H1 (cell line): ENCODE data around the gene IFT43. TPM values are rescaled to one million over a fixed set of nuclear protein-coding genes. Genes with fewer than 3 reads are reported as not detected.

Experiments
- CTCF ChIA-PET: fragments of 300-600 bp; sonication (Branson Sonifier 250); formaldehyde crosslinking; loops from one replicate; lab custom pipeline; 2021; ENCODE audit not compliant: partially characterized antibody; lab: Charles Lee
- POLR2A ChIA-PET: fragments of 300-600 bp; sonication (Branson Sonifier 250); formaldehyde crosslinking; loops from one replicate; lab custom pipeline; 2021; ENCODE audit warnings: inconsistent platforms; ENCODE audit not compliant: partially characterized antibody; lab: Charles Lee
- DNase-seq, 2 experiments: peaks; one replicate each; pipeline versions ENCODE4 v3.0.0 to v3.0.0-alpha.2; 2010 to 2022; ENCODE audit warnings: low spot score in 2 of 2, low read depth in 1 of 2, mixed read lengths in 1 of 2
- FAIRE-seq: peaks from 2 replicates; lab custom pipeline; 2011; peaks lifted over from hg19 to GRCh38; lab: Jason Lieb, UNC
- H2AFZ ChIP-seq: 2 replicates; pipeline ENCODE4 v1.8.1; 2012; ENCODE audit warnings: low read length, inconsistent platforms
- H2AK5ac ChIP-seq: 2 replicates; pipeline ENCODE4 v1.6.1; 2013; ENCODE audit warnings: low read depth, low read length
- H2BK120ac ChIP-seq: replicated peaks from 2 replicates; pipeline ENCODE3; 2013; ENCODE audit warnings: low read depth, low read length, inconsistent platforms
- H2BK12ac ChIP-seq: 2 replicates; pipeline ENCODE4 v1.6.1; 2013; ENCODE audit warnings: low read depth, low read length
- H2BK15ac ChIP-seq: 2 replicates; pipeline ENCODE4 v1.6.1; 2013; ENCODE audit warnings: low read length
- H2BK20ac ChIP-seq: 2 replicates; pipeline ENCODE4 v1.6.1; 2013; ENCODE audit warnings: low read length
- H2BK5ac ChIP-seq: 2 replicates; pipeline ENCODE4 v1.6.1; 2013; ENCODE audit warnings: low read depth, low read length
- H3K14ac ChIP-seq: 2 replicates; pipeline ENCODE4 v1.6.1; 2013; ENCODE audit warnings: inconsistent platforms; ENCODE audit not compliant: insufficient read length
- H3K18ac ChIP-seq: 2 replicates; pipeline ENCODE4 v1.6.1; 2013; ENCODE audit warnings: low read length; ENCODE audit errors: extremely low read depth
- H3K23ac ChIP-seq: 2 replicates; pipeline ENCODE4 v1.6.1; 2013; ENCODE audit warnings: inconsistent platforms; ENCODE audit not compliant: insufficient read length
- H3K23me2 ChIP-seq: 2 replicates; pipeline ENCODE4 v1.6.1; 2013; ENCODE audit warnings: low read depth, low read length
- H3K27ac ChIP-seq: 2 replicates; pipeline ENCODE4 v1.6.1; 2011; ENCODE audit warnings: low read depth, low read length, inconsistent platforms
- H3K27me3 ChIP-seq, 4 experiments: replicated peaks in 1 of 4; 1 replicate in 1 of 4; 2 replicates in 3 of 4; pipeline versions ENCODE4 v1.6.1 to v1.8.1; 2011 to 2013; ENCODE audit warnings: low read length in 3 of 4, mild to moderate bottlenecking in 3 of 4, inconsistent platforms in 2 of 4, mixed read lengths in 2 of 4, moderate library complexity in 1 of 4; ENCODE audit not compliant: control insufficient read depth in 3 of 4, insufficient read depth in 3 of 4; ENCODE audit errors: extremely low read depth in 1 of 4
- H3K36me3 ChIP-seq, 4 experiments: 2 replicates each; pipeline versions ENCODE4 v1.6.1 to v1.8.1; 2011 to 2013; ENCODE audit warnings: mild to moderate bottlenecking in 4 of 4, low read length in 3 of 4, moderate library complexity in 2 of 4, control low read depth in 1 of 4, inconsistent platforms in 1 of 4; ENCODE audit not compliant: insufficient read depth in 4 of 4, control insufficient read depth in 2 of 4
- H3K4ac ChIP-seq: replicated peaks from 2 replicates; pipeline ENCODE3; 2013; ENCODE audit warnings: low read length, low read depth, mixed read lengths, inconsistent platforms; ENCODE audit not compliant: insufficient read length
- H3K4me1 ChIP-seq, 4 experiments: replicated peaks in 1 of 4; 1 replicate in 1 of 4; 2 replicates in 3 of 4; pipeline versions ENCODE4 v1.6.1 to v1.8.1; 2011 to 2013; ENCODE audit warnings: low read length in 3 of 4, inconsistent platforms in 2 of 4, mixed read lengths in 1 of 4; ENCODE audit not compliant: insufficient read depth in 4 of 4, control insufficient read depth in 3 of 4
- H3K4me2 ChIP-seq, 2 experiments: 2 replicates each; pipeline versions ENCODE4 v1.6.1 to v1.8.1; 2011 to 2013; ENCODE audit warnings: low read depth in 2 of 2, low read length in 2 of 2, control low read depth in 1 of 2, inconsistent platforms in 1 of 2, mild to moderate bottlenecking in 1 of 2; ENCODE audit not compliant: insufficient read depth in 1 of 2
- H3K4me3 ChIP-seq, 4 experiments: fragments of 200-600, 300-600 bp in 1 of 4; sonication (generic), shearing (Covaris generic), sonication (Bioruptor Twin) in 1 of 4; 2 replicates each; pipeline versions ENCODE4 v1.5.1 to v1.8.1; 2011 to 2016; ENCODE audit warnings: low read length in 4 of 4, low read depth in 3 of 4, control low read depth in 2 of 4, inconsistent platforms in 2 of 4, mild to moderate bottlenecking in 2 of 4, mixed read lengths in 1 of 4, moderate library complexity in 1 of 4; ENCODE audit not compliant: insufficient read depth in 2 of 4; ENCODE audit errors: extremely low read depth in 1 of 4
- H3K56ac ChIP-seq: replicated peaks from 2 replicates; pipeline ENCODE3; 2013; ENCODE audit warnings: low read depth, mild to moderate bottlenecking, mixed read lengths, low read length, inconsistent platforms; ENCODE audit not compliant: insufficient read length
- H3K79me1 ChIP-seq: 2 replicates; pipeline ENCODE4 v1.6.1; 2013; ENCODE audit warnings: low read depth, low read length, control low read depth
- H3K79me2 ChIP-seq, 2 experiments: 2 replicates each; pipeline versions ENCODE4 v1.6.1 to v1.8.1; 2012 to 2013; ENCODE audit warnings: low read length in 2 of 2, mild to moderate bottlenecking in 2 of 2, inconsistent platforms in 1 of 2; ENCODE audit not compliant: insufficient read depth in 2 of 2, control insufficient read depth in 1 of 2
- H3K9ac ChIP-seq, 4 experiments: replicated peaks in 1 of 4; 1 replicate in 1 of 4; 2 replicates in 3 of 4; pipeline versions ENCODE4 v1.6.1 to v1.8.1; 2011 to 2013; ENCODE audit warnings: low read depth in 3 of 4, low read length in 3 of 4, control low read depth in 2 of 4, mild to moderate bottlenecking in 2 of 4, moderate library complexity in 2 of 4, inconsistent platforms in 1 of 4; ENCODE audit errors: extremely low read depth in 1 of 4
- H3K9me3 ChIP-seq, 2 experiments: 2 replicates each; pipeline versions ENCODE4 v1.6.1 to v1.8.1; 2012 to 2013; ENCODE audit warnings: mild to moderate bottlenecking in 2 of 2, moderate library complexity in 2 of 2, control low read depth in 1 of 2, inconsistent platforms in 1 of 2, low read depth in 1 of 2, low read length in 1 of 2, mixed read lengths in 1 of 2; ENCODE audit not compliant: insufficient read depth in 2 of 2
- H4K20me1 ChIP-seq, 2 experiments: replicated peaks in 1 of 2; 2 replicates each; pipeline versions ENCODE3 to v1.8.1; 2011 to 2013; ENCODE audit warnings: inconsistent platforms in 2 of 2, low read length in 2 of 2, mild to moderate bottlenecking in 1 of 2; ENCODE audit not compliant: insufficient read depth in 2 of 2, control insufficient read depth in 1 of 2
- H4K5ac ChIP-seq: 2 replicates; pipeline ENCODE4 v1.6.1; 2013; ENCODE audit warnings: low read length, low read depth, mixed read lengths, inconsistent platforms; ENCODE audit not compliant: insufficient read length
- H4K8ac ChIP-seq: 2 replicates; pipeline ENCODE4 v1.8.0; 2013; ENCODE audit warnings: mild to moderate bottlenecking, moderate library complexity, low read length, inconsistent platforms; ENCODE audit not compliant: insufficient read depth; ENCODE audit errors: extremely low read depth
- H4K91ac ChIP-seq: replicated peaks from 2 replicates; pipeline ENCODE3; 2013; ENCODE audit warnings: low read length, mixed read lengths, inconsistent platforms; ENCODE audit not compliant: insufficient read length
- ASH2L ChIP-seq: fragments of 200-600, 300-600 bp; sonication (generic); IDR thresholded peaks from one replicate; pipeline ENCODE4 v1.7.1; 2017; ENCODE audit warnings: low read length
- BACH1 ChIP-seq: IDR thresholded peaks from 2 replicates; pipeline ENCODE4 v1.6.1; 2012; ENCODE audit warnings: low read length, improper control_type of control experiment
- CBX5 ChIP-seq: fragments of 300-800, 300-1000 bp; sonication (generic); IDR thresholded peaks from 2 replicates; pipeline ENCODE4 v1.7.1; 2016; ENCODE audit warnings: antibody characterized with exemption, low read length, low read depth
- CBX8 ChIP-seq: fragments of 300-800, 300-1000 bp; sonication (generic); IDR thresholded peaks from 2 replicates; pipeline ENCODE4 v1.7.1; 2016; ENCODE audit warnings: low read depth, low read length, borderline replicate concordance
- CEBPB ChIP-seq: IDR thresholded peaks from 2 replicates; pipeline ENCODE4 v1.6.1; 2012; ENCODE audit warnings: low read depth, low read length
- EGR1 ChIP-seq: IDR thresholded peaks from 2 replicates; pipeline ENCODE4 v1.6.1; 2011; ENCODE audit warnings: low read depth, low read length, borderline replicate concordance
- EP300 ChIP-seq, 2 experiments: IDR thresholded peaks; 1 replicate in 1 of 2; 2 replicates in 1 of 2; pipeline ENCODE4 v1.6.1; 2011 to 2012; ENCODE audit warnings: low read depth in 2 of 2, low read length in 2 of 2, mild to moderate bottlenecking in 2 of 2, borderline replicate concordance in 1 of 2, inconsistent platforms in 1 of 2, moderate library complexity in 1 of 2
- GABPA ChIP-seq: IDR thresholded peaks from 2 replicates; pipeline ENCODE4 v1.6.1; 2011; ENCODE audit warnings: mild to moderate bottlenecking, low read length, moderate library complexity, borderline replicate concordance; ENCODE audit not compliant: insufficient read depth
- KDM1A ChIP-seq: fragments of 200-600, 300-600 bp; sonication (generic); IDR thresholded peaks from 2 replicates; pipeline ENCODE4 v1.7.1; 2016; ENCODE audit warnings: mild to moderate bottlenecking, low read length, borderline replicate concordance
- NANOG ChIP-seq: IDR thresholded peaks from 2 replicates; pipeline ENCODE4 v1.6.1; 2011; ENCODE audit warnings: low read length, low read depth, mild to moderate bottlenecking, inconsistent platforms; ENCODE audit not compliant: insufficient read depth, poor library complexity, severe bottlenecking
- POU5F1 ChIP-seq: IDR thresholded peaks from 2 replicates; pipeline ENCODE4 v1.6.1; 2011; ENCODE audit warnings: low read depth, mild to moderate bottlenecking, low read length, moderate library complexity
- SAP30 ChIP-seq: fragments of 300-600 bp; sonication (generic); IDR thresholded peaks from 2 replicates; pipeline ENCODE4 v1.7.1; 2012; ENCODE audit warnings: low read length, moderate library complexity, mild to moderate bottlenecking, inconsistent platforms; ENCODE audit not compliant: insufficient read depth, insufficient replicate concordance
- SP2 ChIP-seq: IDR thresholded peaks from 2 replicates; pipeline ENCODE4 v1.6.1; 2012; ENCODE audit warnings: mild to moderate bottlenecking, low read length, inconsistent platforms
- YY1 ChIP-seq: IDR thresholded peaks from 2 replicates; pipeline ENCODE4 v1.6.1; 2011; ENCODE audit warnings: low read depth, mild to moderate bottlenecking, low read length
- WGBS, 2 experiments: shearing (Covaris generic) in 1 of 2; methylation state at CpG; one replicate each; pipeline versions ENCODE4 v1.1.6 to v1.1.7; 2013 to 2015; ENCODE audit warnings: low lambda C conversion rate in 2 of 2, mixed read lengths in 2 of 2, inconsistent platforms in 1 of 2, low coverage in 1 of 2, missing lambda C conversion rate in 1 of 2; ENCODE audit not compliant: insufficient replicate concordance in 2 of 2, insufficient coverage in 1 of 2, insufficient read length in 1 of 2; ENCODE audit errors: extremely low coverage in 1 of 2, missing lambda C conversion rate in 1 of 2; 5-methylcytosine and 5-hydroxymethylcytosine counted together
- polyA plus RNA-seq, 7 experiments: library from polyadenylated mRNA; depleted of rRNA in 3 of 7; stranded (reverse) in 5 of 7; unstranded in 2 of 7; fragments of >200 nt in 5 of 7; fragments of 200-250 nt in 2 of 7; gene quantifications; 1 replicate in 5 of 7; 2 replicates in 1 of 7; 4 replicates in 1 of 7; pipeline versions ENCODE4 v1.2.1 to v1.2.3, GENCODE V29; 2011 to 2013; ENCODE audit warnings: missing spikeins in 2 of 7, mixed read lengths in 2 of 7
- total RNA-seq: library from RNA; stranded (reverse); fragmentation: NEBNext Ultra II Directional; extraction: Animal tissue kit (Norgen Biotek cat#: 25700); gene quantifications from 2 replicates; pipeline ENCODE4 v1.2.1, GENCODE V29; 2021

IFT43 gene
- total and polyA plus RNA-seq, 2 of the 8 experiments (the other 6 are each of a cell fraction or from before 2014, with no cell fraction given): 17.0 to 20.8 TPM

DNA sequence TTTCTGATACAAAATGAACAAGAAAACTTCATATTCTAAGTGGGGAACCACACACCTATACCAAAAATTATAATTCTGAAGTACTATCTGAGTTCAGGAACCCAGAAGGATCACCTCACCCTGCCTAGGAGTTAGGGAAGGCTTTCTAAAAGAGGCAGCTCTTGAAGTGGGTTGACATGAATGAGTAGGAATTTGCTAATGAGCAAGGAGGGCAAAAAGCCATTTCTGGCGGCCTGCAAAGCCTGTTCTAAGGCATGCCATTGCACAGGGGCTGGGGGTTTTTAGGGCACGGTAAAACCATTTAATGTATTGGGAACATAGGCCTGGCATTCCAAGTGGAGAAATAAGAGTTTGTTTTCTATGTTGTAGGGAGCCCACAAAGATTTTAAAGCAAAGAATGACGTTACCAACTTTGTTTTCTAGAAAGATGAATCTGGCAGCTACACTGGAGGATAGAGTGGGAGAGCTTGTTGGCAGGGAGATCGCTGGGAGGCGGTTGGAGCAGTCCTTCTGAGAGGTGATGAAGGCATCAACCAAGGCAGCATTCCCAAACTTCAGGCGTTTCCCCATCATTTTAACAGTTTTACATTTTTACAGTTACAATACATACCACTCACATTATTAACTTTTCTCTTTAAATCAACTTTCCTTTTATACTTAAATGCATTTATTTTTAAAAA lies 14.1 kb downstream of the IFT43 start:
- H3K27me3 ChIP-seq: no peaks in the 10 kb centered on the region
- no peak overlapping the region for H2BK15ac ChIP-seq
- DNase-seq (no peak), FAIRE-seq (no peak)
- H4K91ac ChIP-seq: no peak overlapping the region
- H4K5ac ChIP-seq: no peak overlapping the region
- no peak overlapping the region for H3K9ac ChIP-seq
- no peaks in the 10 kb centered on the region for H3K9me3 ChIP-seq
- no peak overlapping the region for H2BK20ac ChIP-seq
- H2AK5ac ChIP-seq: no peak overlapping the region
- POLR2A ChIA-PET: no interaction called here
- H4K8ac ChIP-seq: no peak overlapping the region
- no peaks in the 10 kb centered on the region for H3K4me1 ChIP-seq
- peaks cover 0 to 6% (median 0%) of the 10 kb centered on the region in 4 experiments; a peak in 3 of 8 replicates for H3K36me3 ChIP-seq
- H3K23me2 ChIP-seq: no peaks in the 10 kb centered on the region
- H2BK5ac ChIP-seq: no peak overlapping the region
- H3K18ac ChIP-seq: no peak overlapping the region
- H2BK120ac ChIP-seq: no peak overlapping the region
- no peak overlapping the region for H3K56ac ChIP-seq
- no peak overlapping the region for H3K4ac ChIP-seq
- H3K79me1 ChIP-seq: no peaks in the 10 kb centered on the region
- peaks cover 0 to 2% of the 10 kb centered on the region in 2 experiments for H4K20me1 ChIP-seq
- H3K27ac ChIP-seq: no peak overlapping the region
- H3K14ac ChIP-seq: no peak overlapping the region
- H2AFZ ChIP-seq: no peak overlapping the region
- CTCF ChIA-PET: no interaction called here
- 92% methylated on average over 6 of the region's 6 CpGs; no CpG with 5 or more reads in 1 of the 2 experiments for WGBS, 2 experiments
- H2BK12ac ChIP-seq: no peak overlapping the region
- no peak overlapping the region for H3K4me3 ChIP-seq
- H3K79me2 ChIP-seq: no peaks in the 10 kb centered on the region
- H3K4me2 ChIP-seq: no peak overlapping the region
- no peak overlapping the region for H3K23ac ChIP-seq
- TF ChIP-seq EP300 (IDR thresholded peaks at IDR 0.05; ENCODE audit: borderline replicate concordance in 1 of 2, low read depth in 2 of 2, low read length in 2 of 2): no peak
- TF ChIP-seq CBX8: no peak
- TF ChIP-seq CBX5: no peak
- TF ChIP-seq NANOG: no peak
- no peak for TF ChIP-seq YY1
- no peak for TF ChIP-seq SAP30
- no peak for TF ChIP-seq EGR1
- no peak for TF ChIP-seq KDM1A
- TF ChIP-seq GABPA: no peak
- no peak for TF ChIP-seq CEBPB
- TF ChIP-seq ASH2L: no peak
- TF ChIP-seq BACH1: no peak
- TF ChIP-seq SP2: no peak
- no peak for TF ChIP-seq POU5F1
